ENCODE data around the gene CLCN7. TPM values are rescaled to one million over a fixed set of nuclear protein-coding genes. Genes with fewer than 3 reads are reported as not detected.

CLCN7 gene
- total and polyA plus RNA-seq, 9 of the 15 experiments (the other 6 are each of a cell fraction or from before 2014, with no cell fraction given) = 0.06 to 126 (median 18.7) TPM

GRCh38 chr16:1495211-1495888 is 20.5 kb upstream of the CLCN7 start:
- Histone ChIP-seq H3K27ac (ENCODE audit: extremely low read depth, low read depth, low read length) (no peak overlapping the region), H4K20me1 (replicated peaks; ENCODE audit: control insufficient read depth, insufficient read depth, low read length) (peaks cover 7% of the 10 kb centered on the region; the same call in 1 of the 2 replicates), H3K4me1 (replicated peaks in 1 of 2; ENCODE audit: control insufficient read depth in 2 of 2, insufficient read depth in 2 of 2, low read length in 2 of 2) (peaks cover 16 to 58% of the 10 kb centered on the region in 2 experiments; a peak in 3 of 5 replicates), H3K27me3 (ENCODE audit: control insufficient read depth in 2 of 2, insufficient read depth in 2 of 2, low read length in 2 of 2) (no peaks in the 10 kb centered on the region), H3K4me2 (ENCODE audit: insufficient read depth, low read length) (no peak overlapping the region), H3K9ac (ENCODE audit: insufficient read depth in 1 of 2, low read depth in 2 of 2, low read length in 2 of 2) (peak overlapping the region in 1 of 2 experiments; percentile 99; a peak in 1 of 4 replicates), H3K9me1 (ENCODE audit: control insufficient read depth, insufficient read depth, low read length) (no peaks in the 10 kb centered on the region), H3K79me2 (ENCODE audit: control insufficient read depth, insufficient read depth, low read length) (peaks cover 32% of the 10 kb centered on the region), H2AFZ (ENCODE audit: low read depth, low read length) (no peak overlapping the region), H3K4me3 (no peak overlapping the region), H3K9me3 (replicated peaks; ENCODE audit: control insufficient read depth, insufficient read depth, low read depth, low read length) (no peaks in the 10 kb centered on the region), H3K36me3 (ENCODE audit: control insufficient read depth, insufficient read depth, low read length) (peaks cover 60% of the 10 kb centered on the region; the same call in 2 of the 3 replicates)
- 92% methylated on average over 30 of the region's 39 CpGs for WGBS (ENCODE audit: insufficient coverage, low coverage, missing lambda C conversion rate)
- no peak for FAIRE-seq
- ChIA-PET POLR2A (no interaction called here), CTCF (ENCODE audit: low intra/inter-chr PET ratio) (no interaction called here)
- ATAC-seq = no peak
- in situ Hi-C loops (cut with MboI) (no loop called here), intact Hi-C loops (cut with micrococcal nuclease) (no loop called here)
- peak; percentile 14 for TF ChIP-seq POLR2G (IDR thresholded peaks at IDR 0.05; ENCODE audit: low read depth, low read length)
- TF ChIP-seq ZBTB33 (CRISPR knock-in tag; IDR thresholded peaks at IDR 0.05) = peak; percentile 65
- peak; percentile 4 for TF ChIP-seq FIP1L1 (IDR thresholded peaks at IDR 0.05; ENCODE audit: low read depth, low read length, poor library complexity, severe bottlenecking)
- TF ChIP-seq TOE1 (IDR thresholded peaks at IDR 0.05; ENCODE audit: borderline replicate concordance) = no peak
- TF ChIP-seq TOE1 (CRISPR knock-in tag; IDR thresholded peaks at IDR 0.05; ENCODE audit: borderline replicate concordance, low read depth) = no peak
- BruUV-seq (replicated peaks) = no TSS peak
- DNase-seq (ENCODE audit: extremely low read depth in 1 of 4, low spot score in 3 of 4) = no peak

Data from K562 (cell line).